ENCODE measurements around the gene PDZRN3.

Gene PDZRN3
- long read RNA-seq, result 0 reads

GRCh38 chr3:73624821-73625665, at the start of gene PDZRN3:
PDZRN3 (minus strand) TSS chr3:73624941.
- H3K27ac ChIP-seq (replicated peaks), result no peak within 1 kb of the TSS
- no peak for DNase-seq (ENCODE audit: low read depth in 1 of 2, low spot score in 1 of 2)
- peaks cover 14% of the 10 kb centered on the region for H3K27me3 ChIP-seq (ENCODE audit: insufficient read depth, poor library complexity, severe bottlenecking)
- no peak for TF ChIP-seq POLR2AphosphoS5 (IDR thresholded peaks at IDR 0.05; ENCODE audit: low read depth)
- no peak for TF ChIP-seq CTCF (IDR thresholded peaks at IDR 0.05; ENCODE audit: insufficient read depth, low read length)
- no peak for TF ChIP-seq GABPA (IDR thresholded peaks at IDR 0.05; ENCODE audit: low read depth)
- TF ChIP-seq SPI1 (IDR thresholded peaks at IDR 0.05; ENCODE audit: borderline replicate concordance, low read depth), result no peak
- TF ChIP-seq REST (IDR thresholded peaks at IDR 0.05; ENCODE audit: insufficient replicate concordance, low read depth), result no peak
- no peak within 1 kb of the TSS for H3K4me3 ChIP-seq (replicated peaks; ENCODE audit: insufficient read depth, low read length)

- no peak for DNase-seq (ENCODE audit: low read depth in 1 of 2, low spot score in 1 of 2)
- Histone ChIP-seq H3K27me3 (ENCODE audit: insufficient read depth, poor library complexity, severe bottlenecking) (peaks cover 6% of the 10 kb centered on the region), H3K4me3 (replicated peaks; ENCODE audit: insufficient read depth, low read length) (no peak overlapping the region), H3K27ac (replicated peaks) (no peak overlapping the region)
- TF ChIP-seq REST (IDR thresholded peaks at IDR 0.05; ENCODE audit: insufficient replicate concordance, low read depth) (no peak), GABPA (IDR thresholded peaks at IDR 0.05; ENCODE audit: low read depth) (no peak), SPI1 (IDR thresholded peaks at IDR 0.05; ENCODE audit: borderline replicate concordance, low read depth) (no peak), CTCF (IDR thresholded peaks at IDR 0.05; ENCODE audit: insufficient read depth, low read length) (no peak), POLR2AphosphoS5 (IDR thresholded peaks at IDR 0.05; ENCODE audit: low read depth) (no peak)
Measured at GRCh38 chr3:73674280-73674679, 49.5 kb upstream of the PDZRN3 start.

- H3K27ac ChIP-seq (replicated peaks), result no peak overlapping the region
- no peak overlapping the region for H3K4me3 ChIP-seq (replicated peaks; ENCODE audit: insufficient read depth, low read length)
- DNase-seq (ENCODE audit: low read depth in 1 of 2, low spot score in 1 of 2), result no peak
- peaks cover 4% of the 10 kb centered on the region for H3K27me3 ChIP-seq (ENCODE audit: insufficient read depth, poor library complexity, severe bottlenecking)
- TF ChIP-seq SPI1 (IDR thresholded peaks at IDR 0.05; ENCODE audit: borderline replicate concordance, low read depth) (no peak), REST (IDR thresholded peaks at IDR 0.05; ENCODE audit: insufficient replicate concordance, low read depth) (no peak), GABPA (IDR thresholded peaks at IDR 0.05; ENCODE audit: low read depth) (no peak)
Measured at GRCh38 chr3:73669260-73669659, 44.5 kb upstream of the PDZRN3 start.
